ENCODE data around the gene SMIM36.
"Not testable (repeated sequence)": the region's sequence is repeated elsewhere in the genome, so short reads cannot be mapped to it uniquely, and the experiment has no call there.

SMIM36 gene

DNA sequence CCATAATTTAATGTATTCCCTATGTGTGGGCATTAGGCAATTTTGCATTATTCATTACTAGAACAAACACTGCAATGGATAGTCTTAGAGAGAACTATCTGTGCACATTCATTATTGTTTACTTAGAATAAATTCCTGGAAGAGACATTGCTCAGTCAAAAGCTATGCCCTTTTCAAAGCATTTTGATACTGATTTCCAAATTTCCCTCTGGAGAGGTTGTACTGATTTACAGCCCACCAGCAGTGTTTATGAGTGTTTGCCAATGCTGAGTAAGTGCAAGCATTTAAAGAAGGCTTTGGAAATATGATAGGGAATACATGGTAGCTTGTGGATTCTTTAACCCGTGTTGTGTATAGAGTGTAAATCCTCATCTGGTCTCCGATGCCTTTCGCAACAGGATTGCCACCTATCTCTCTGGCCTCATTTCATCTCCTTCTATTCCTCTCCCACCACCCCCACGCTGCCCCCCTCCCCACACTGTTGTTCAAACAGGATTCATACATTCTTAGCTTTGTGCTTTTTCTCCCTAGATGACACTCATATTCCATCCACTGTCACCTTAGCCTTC lies 56.3 kb downstream of the SMIM36 start:
- no peak for DNase-seq

DNA sequence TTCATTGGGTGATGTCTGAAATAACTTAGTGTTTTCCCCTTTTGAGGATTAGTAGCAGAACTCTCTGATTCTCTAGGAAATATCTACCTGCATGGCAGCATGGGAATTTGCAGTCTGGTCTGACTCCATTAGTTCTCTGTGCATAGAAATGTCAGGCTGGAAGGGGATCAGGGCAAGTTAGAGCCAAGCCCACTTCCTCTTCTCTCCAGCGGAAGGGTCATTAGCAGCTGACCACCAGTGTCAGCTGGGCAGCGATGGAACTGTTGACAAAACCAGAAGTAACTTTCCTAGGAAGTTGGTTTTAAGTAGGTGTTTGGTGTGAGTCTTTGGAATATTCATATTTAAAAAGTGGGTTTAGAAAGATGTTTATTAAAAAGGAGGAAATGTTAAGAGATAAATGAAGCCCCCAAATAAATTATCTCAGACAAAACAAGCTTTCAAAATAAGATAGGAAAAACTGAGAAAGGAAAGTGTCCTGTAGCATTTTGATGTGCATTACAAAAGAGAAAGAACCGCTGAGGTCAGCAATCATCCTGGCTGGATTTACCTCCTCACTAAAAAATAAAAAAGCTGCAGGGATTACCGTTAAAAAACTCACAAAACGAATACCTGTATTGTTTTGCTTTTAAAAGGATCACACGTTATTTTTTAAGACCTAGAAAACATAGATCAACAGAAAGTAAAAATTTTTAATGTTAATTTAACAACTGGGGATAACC lies 57.3 kb downstream of the SMIM36 start:
- no peak for DNase-seq

DNA sequence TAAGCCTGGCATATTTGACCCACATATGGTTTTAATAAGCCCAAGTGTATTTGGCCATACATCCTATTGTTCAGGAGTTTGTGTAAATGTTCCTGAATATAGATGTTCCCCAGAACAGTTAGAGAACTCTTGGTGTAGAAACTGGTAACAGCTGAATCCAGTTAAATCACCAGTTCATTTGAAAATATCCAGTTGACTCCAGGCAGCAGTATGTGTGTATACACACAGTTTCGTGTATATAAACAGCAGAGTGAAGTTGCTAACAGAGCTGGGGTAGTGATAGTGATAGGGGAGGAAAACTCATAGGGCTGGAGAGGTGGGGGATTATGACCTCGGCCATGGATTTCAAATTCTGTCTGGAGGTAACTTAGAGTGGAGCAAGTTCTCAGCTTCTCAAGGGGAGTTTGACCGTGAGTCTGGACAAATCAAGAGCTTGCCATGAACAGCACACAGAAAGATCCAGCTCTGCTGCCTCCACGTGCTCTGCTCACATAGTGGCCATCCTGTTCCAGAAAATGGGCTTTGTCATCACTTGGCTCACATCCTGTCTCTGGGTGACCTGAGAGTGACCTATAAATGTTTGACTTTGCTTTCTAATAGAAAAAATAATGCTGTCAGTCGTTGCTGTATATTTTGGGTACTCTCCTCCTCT lies 59.0 kb downstream of the SMIM36 start:
- DNase-seq: no peak

DNA sequence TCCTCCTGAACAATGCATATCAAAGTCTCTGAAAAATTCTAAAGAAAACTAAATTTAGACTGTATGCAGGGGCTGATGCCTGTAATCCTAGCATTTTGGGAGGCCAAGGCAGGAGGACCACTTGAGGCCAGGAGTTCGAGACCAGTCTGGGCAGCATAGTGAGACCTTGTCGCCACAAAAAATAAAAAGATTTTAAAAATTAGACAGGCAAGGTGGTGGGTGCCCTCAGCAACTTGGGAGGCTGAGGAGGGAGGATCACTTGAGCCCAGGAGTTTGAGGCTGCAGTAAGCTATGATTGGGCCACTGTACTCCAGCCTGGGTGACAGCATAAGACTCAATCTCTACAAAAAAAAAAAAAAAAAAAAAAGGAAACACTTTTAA lies 59.5 kb downstream of the SMIM36 start:
- DNase-seq: no peak

DNA sequence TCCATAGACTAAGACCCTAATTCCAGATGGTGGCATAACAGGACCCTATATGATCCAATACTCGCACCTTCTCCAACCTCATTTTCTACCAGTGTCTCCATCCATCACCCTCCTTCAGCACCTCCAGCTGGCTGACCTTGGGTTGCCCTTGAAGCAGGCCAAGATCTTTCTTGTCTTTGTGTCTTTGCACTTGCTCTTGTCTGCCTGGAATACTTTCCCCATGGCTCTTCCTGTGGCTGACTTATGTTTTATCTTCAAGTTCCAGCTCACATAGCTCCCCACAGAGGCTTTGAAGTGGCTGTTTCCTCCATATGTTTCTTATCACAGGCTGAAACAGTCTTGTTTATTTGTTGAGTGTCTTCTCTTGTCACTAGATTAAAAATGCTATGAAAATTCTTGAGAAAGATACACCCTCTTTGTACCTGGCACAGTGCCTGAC lies 60.0 kb downstream of the SMIM36 start:
- no peak for DNase-seq

DNA sequence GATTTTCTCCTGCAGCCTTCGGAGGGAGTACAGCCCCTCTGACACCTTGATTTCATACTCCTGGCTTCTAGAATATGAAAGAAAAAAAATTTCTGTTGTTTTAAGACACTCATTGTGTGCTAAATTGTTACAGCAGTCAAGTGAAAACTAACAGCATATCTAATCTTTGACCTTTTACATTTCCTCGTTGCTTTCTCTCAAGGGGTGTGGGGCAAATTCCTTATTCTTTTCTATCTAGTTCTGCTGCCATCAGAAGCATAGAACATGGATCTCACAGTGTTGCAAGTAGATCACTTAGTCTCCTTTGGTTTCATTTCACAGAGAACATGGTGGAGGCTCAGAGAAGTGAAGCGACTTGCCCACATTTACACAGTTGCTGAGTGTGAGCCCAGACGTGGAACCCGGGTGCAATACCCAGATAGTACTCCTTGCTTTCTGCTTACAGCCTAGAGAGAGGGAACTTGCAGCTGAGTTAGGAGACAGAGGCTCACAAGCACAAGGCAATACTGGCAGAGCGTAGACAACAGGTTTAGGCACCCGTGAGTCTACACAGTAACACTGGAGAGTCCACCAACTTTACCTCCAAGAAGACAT lies 60.9 kb downstream of the SMIM36 start:
- no peak for DNase-seq

DNA sequence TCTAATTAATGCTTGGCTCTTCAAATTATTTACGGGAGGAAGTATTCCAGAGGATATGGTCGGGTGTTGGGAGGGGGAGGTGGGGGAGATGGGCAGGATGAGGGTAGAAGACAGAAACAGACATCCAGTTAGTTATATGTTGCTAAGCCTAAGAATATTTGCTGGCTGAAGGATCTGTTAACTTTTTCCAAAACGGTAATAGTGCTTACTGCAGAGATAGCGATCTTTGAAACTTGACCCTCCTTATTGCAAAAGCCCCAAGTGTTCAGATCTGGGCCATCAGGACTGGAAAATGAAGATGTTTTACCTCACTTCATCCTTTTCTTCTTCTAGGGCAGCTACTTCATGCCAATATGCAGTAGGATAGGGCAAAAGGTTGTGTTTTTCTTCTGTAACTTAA lies 62.6 kb downstream of the SMIM36 start:
- no peak for DNase-seq

DNA sequence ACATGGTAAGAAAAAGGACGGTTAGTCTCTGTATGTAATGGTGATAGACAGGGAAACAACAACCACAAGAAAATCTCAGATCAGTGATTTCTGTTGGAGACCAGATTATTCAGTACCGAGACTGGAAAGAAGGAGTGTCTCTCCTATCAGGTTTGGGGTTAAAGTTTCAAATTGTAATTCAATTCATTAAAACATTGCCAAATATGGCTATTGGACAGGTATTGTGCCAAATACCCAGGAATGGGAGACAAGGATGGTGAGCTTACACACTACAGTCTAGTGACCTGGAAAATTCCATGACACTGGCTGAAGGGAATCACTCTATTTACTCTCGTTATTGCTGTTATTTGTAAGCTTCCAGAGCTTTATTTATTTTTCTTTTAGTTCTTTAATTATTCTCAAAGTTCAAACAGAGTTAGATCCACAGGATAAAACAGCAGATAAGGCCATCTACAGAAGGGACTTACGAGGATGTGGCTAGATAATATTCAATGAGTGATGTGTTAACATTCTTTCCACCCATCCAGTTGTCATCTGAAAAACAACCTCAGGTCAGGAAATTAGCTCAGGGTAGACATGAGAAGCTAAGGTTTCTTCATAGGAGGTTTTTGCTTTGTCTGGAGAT lies 64.6 kb downstream of the SMIM36 start:
- no peak for DNase-seq

DNA sequence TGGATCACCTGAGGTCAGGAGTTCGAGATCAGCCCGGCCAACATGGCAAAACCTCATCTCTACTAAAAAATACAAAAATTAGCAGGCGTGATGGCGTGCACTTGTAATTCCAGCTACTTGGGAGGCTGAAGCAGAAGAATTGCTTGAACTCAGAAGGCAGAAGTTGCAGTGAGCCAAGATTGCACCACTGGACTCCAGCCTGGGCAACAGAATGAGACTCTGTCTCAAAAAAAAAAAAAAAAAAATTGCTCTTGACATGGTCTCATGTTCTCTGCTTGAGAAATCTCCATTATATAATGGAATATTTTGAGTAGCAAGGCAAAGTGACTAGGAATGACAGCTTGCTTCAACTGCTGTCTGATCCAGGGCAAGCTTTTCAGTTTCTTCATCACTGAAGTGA lies 65.2 kb downstream of the SMIM36 start:
- not testable (repeated sequence) for DNase-seq

DNA sequence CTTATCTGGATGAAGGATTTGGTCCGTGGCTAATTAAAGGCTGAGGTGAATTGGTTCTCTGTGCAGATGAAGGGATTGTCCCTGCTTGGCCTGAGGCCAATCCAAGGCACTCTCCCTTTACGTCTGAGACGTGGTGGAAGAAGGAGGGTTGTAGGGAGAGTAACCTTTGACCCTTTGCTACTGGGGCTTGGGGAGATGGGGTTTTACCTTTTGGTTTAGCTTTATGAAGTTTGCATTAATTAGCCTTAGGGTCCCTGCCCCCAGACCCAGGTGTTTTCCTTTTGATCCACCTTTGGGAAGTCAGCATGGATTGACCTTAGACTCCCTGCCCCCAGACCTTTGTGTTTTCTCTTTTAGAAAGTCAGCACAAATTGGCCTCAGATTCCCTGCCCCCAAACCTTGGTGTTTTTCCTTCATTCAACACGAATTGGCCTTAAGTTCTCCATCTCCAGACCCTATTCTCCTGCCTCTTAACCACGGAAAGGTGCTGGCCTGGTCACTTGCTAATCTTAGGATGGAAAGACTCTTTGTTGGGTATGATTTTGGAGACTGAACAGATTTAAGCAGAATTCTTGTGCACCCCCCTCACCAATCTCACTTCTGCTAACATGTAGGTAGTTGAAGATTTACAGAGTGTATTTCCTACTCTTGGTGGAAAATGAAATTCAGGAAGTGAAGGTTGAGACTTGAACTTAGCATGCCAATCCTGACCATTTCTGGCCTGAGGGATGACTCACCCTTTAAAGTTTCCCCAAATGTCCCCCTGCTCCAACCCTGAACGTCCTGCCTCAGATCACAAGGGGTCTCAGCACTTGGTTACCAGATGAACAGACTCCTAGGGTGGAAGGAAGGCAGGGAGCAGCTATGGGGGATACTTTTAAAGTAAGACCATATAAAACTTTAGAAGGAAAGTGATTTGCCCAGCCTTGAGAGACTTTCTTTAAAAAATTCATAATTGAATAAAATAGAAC lies 66.5 kb downstream of the SMIM36 start:
- DNase-seq: no peak

DNA sequence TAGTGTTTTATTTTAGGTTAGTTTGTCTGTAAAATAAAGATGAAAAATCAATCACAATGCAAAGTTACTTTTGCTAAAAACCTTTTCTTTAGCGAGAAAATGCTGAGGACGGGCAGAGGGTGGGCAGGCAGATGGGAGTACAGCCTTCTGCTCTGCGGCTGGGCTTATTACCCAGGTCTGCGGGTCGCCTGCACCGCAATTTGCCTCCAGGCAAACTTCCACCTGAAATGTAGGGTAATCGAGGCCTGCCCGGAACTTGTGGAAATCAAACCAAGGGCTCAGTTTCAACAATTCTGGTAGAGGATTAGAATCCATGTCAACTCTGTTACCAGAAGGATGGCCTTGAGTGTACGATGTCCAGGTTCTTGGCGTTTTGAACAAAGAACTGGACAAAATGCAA lies 67.3 kb downstream of the SMIM36 start:
- DNase-seq: no peak

DNA sequence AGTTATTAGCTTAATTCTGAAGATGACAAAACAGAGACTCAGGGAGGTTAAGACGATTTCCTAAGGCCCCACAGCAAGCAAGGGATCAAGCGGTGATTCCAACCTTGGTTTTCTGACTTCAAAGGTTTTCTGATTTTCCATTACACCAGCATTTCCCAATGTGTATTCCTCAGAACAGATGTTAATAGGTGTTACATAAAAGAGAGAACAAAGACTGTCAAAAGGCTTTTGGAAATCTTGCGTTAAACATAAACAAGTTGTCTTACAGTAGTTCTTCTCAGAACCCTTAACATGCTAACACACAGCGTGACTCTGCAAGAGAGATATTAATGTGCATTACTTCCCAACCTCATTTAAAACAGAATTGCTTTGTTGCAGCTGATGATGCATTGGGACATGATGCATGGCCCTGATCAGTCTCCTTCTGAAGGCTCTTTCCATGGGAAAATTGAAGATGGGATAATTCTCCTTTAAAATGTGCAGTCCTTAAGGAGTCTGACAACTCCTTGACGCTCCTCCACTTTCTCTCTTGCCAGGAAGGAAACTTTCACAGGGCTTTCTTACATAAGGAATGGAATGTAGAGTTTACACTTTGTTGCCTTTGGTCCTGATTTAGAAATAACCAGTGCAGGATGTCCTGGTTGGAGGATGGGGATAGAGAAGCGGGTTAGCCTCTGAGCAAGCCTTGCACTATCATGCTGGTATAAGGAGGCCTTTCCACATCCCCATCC lies 68.1 kb downstream of the SMIM36 start:
- DNase-seq: no peak

DNA sequence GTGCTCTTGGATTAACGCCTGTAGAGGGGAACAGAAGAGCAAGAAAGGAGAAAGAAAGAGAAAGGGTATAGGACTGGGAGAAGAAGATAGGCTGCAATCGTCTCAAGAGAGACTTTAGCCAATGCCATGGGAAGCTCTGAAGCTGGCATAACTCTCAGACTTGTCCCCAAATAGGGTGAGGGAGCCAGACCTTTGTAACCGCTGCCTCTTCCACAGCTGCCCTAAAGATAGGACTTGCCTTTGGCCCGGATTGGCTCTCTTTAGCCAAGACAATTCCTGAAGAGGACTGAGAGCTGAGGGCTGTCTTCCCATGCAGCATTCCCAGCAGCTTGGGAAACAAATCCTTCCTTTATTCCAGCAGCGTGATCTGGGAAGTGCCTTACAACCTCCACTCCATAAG lies 68.8 kb downstream of the SMIM36 start:
- DNase-seq: no peak

DNA sequence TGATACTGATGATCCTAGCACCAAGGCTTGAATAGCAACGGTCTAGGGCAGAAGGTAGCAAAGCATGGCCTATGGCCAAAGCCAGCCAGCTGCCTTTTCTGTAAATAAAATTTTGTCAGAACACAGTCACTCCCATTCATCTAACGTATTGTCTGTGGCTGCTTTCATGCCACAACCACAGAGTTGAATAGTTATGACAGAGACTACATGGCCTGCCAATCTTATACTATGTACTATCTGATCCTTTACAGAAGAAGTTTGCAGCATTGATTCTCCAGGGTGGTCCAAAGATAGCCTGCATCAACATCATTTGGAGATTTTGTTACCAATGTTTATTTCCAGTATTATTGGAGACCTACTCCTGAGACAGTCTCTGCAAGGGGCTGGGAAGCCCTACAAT lies 69.7 kb downstream of the SMIM36 start:
- no peak for DNase-seq

DNA sequence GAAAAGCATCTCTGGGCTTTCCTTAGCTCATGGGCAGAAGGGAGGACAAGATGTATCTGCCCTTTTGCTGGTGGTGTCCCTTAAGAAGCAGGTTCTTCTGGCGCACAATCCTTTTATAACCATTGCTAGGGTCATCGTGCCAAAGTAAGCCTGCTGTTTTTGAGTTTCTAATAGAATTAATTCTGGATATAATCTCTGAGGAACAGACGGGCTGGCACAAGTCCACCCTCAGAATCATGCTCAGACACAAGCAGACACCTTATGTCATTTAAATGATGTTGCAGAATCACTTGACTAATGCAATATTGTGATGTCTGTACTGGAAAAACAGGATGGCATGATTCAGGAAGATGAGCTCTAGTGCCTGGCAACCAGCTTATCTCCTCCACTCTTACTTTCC lies 70.9 kb downstream of the SMIM36 start:
- no peak for DNase-seq

DNA sequence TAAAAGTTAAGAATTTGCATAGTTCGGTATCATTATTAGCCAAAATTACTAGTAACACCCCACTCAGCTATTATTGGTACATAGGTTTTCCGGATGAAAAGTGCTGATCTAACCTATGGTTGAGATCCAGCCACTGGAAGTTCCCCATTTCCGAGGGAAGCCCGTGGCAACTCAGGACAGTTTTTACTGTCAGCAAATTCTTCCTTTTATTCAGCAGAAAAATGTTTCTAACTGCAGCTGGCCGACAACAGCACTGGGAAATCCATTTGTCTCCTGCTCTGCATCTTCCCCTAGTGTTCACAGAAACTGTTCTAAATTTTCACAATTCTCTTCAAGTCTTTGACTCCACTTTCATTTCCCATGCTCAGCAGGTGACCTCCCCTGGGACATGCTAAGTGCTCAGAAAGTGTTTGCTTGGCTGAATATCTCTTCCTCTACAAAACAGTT lies 74.1 kb downstream of the SMIM36 start:
- DNase-seq: no peak

DNA sequence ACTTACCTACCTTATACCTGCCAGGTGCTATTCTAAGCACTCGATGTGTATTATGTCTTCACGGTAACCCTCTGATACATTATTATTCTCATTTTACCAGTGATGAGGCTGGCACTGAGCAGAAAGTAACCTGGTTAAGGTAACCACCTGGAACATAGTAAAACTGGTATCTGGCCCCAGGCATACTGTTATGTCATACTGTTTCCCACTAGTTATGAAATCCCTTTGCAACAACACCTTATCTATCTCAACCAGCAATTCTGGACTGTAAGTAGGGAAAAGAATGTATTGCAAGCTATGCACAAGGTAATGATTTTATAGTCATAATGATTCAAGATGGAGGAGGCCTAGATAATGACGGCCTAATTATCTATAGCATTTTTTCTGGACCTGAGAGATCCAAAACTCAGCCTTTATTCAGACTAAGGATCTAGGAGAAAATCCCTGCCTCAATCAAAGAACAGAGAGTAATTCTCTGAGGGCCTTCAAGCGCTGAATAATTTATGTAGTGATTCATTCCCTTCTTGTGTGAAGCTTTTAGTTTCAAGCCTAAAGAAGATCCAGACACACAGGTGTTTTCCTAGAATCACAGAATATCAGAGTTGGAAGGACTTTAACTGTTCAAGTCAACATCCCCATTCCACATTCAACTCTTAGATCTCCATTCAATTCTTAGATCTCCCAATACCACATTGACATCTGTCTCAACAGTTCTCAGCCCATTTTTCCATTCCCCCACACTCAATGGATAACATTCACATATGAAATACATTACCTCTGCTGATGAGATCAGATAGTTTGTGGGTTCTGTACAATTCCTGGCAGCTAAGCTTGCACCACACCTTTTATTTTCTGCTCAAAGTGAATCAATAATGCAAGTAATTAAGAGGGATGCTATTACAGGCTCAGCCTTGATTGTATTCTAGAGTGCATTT lies 74.8 kb downstream of the SMIM36 start:
- no peak for DNase-seq

DNA sequence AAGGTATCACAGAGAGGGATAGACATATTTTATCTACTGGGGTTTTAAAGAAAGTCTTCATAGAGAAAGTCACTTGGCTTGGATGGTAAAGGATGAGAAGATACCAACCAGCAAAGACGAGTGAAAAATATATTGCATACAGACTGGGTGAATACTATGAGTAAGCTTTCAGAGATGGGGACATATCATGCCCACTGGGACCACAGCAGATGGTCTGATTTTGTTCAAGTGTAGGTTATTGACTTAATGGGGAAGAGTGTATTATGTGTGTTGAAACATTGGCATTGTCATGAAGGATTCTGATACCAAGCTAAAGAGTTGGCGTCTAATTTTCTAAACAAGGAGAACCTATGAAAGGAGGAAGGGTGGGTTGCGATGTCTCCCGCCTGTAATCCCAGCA lies 75.8 kb downstream of the SMIM36 start:
- no peak for DNase-seq

DNA sequence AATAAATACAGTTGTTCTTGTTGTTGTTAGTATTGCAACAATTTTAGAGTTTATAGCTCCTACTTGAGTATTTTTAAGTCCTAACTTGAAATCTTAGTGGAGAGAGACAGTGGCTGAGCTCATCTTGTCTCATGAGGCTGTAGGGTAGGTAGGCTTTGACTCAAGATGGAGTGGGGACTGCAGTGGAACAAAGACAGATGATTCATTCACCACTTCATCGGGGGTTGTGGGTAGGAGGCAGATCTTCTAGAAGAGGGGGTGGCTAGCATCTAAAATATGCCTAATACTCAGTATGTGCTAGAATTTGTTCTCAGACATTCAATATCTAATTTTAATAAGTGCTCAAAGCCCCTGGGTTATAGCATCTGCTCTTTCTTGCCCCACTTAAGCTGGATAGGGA lies 76.5 kb downstream of the SMIM36 start:
- DNase-seq: no peak

DNA sequence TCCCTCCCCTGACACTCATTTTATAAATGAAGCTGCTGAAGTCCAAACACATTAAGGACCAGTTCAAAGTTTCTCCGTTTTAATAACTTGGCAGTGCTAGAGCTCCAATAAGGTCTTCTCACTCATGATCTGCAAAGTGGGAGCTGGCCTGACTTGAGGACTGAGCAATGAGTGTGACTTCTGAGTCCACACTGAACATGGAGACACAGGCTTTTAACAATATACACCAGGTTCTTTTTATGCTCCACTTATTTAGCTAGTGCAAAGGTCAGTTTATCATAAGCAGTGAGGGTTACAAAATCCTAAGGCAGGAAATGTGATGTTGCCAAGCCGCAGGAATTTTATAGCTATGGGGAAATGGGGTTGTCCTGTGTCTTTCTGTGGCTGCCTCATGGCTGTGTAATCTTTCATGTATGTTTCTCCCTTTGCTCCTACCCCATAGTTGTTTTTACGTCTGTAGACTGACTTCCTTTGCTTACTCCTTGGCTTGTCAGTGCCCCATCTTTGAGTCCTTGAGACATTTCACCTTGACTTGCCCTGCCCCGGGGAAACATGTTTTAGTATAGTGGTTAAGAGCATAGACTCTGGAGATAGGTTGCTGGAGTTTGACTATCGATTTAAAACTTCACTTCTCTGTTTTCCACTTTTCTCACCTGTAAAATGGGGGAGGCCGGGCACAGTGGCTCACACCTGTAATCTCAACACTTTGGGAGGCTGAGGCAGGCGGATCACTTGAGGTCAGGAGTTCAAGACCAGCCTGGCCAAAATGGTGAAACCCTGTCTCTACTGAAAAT lies 77.4 kb downstream of the SMIM36 start:
- DNase-seq: no peak

Measured in stimulated activated naive CD4-positive, alpha-beta T cell treated with Interleukin-2 at 50 U/mL for 16 hours (primary cell).